HG02759 (cell line): ENCODE data around the gene ZSCAN18.
"Not testable (repeated sequence)": the region's sequence is repeated elsewhere in the genome, so short reads cannot be mapped to it uniquely, and the experiment has no call there.

ENCODE experiments used
- ATAC-seq: cut with Tn5 transposase; IDR thresholded peaks from one replicate; pipeline ENCODE4 v1.9.1; 2021; ENCODE audit warnings: mild to moderate bottlenecking, moderate library complexity; ENCODE audit not compliant: unreplicated experiment

The ZSCAN18 gene

GRCh38 chr19:58097781-58098681, at the start of gene ZSCAN18:
Gene ZSCAN18, minus strand, starts transcription at chr19:58098231. Its CDS starts 7,964 bp downstream, at chr19:58090267.
- ATAC-seq, result peak; percentile 90

- not testable (repeated sequence) for ATAC-seq
Measured at GRCh38 chr19:58147475-58147874, 49.4 kb upstream of the ZSCAN18 start.

- ATAC-seq, result no peak
Measured at GRCh38 chr19:58145849-58146248, 47.8 kb upstream of the ZSCAN18 start.

GRCh38 chr19:58134244-58134643, 36.2 kb upstream of the ZSCAN18 start:
- ATAC-seq, result no peak

- no peak for ATAC-seq
Measured at GRCh38 chr19:58129284-58129683, 31.3 kb upstream of the ZSCAN18 start.

GRCh38 chr19:58128041-58128685, 30.1 kb upstream of the ZSCAN18 start:
- ATAC-seq, result no peak

GRCh38 chr19:58123354-58123753, 25.3 kb upstream of the ZSCAN18 start:
- ATAC-seq, result no peak

- ATAC-seq, result no peak
Measured at GRCh38 chr19:58118979-58119733, 21.1 kb upstream of the ZSCAN18 start.

GRCh38 chr19:58117841-58118575, 20.0 kb upstream of the ZSCAN18 start:
- ATAC-seq, result no peak

GRCh38 chr19:58108546-58108817, 10.5 kb upstream of the ZSCAN18 start:
- no peak for ATAC-seq

GRCh38 chr19:58107778-58108545, 9.9 kb upstream of the ZSCAN18 start:
- no peak for ATAC-seq

GRCh38 chr19:58098682-58098998, 609 bp upstream of the ZSCAN18 start:
- ATAC-seq, result no peak

- no peak for ATAC-seq
Measured at GRCh38 chr19:58097349-58097748, 682 bp downstream of the ZSCAN18 start.

GRCh38 chr19:58096884-58097283, 1.1 kb downstream of the ZSCAN18 start:
- ATAC-seq, result no peak

- ATAC-seq, result no peak
Measured at GRCh38 chr19:58095328-58095727, 2.7 kb downstream of the ZSCAN18 start.

GRCh38 chr19:58093071-58093470, 5.0 kb downstream of the ZSCAN18 start:
- ATAC-seq, result no peak

GRCh38 chr19:58091251-58091995, 6.6 kb downstream of the ZSCAN18 start:
- ATAC-seq, result no peak

- no peak for ATAC-seq
Measured at GRCh38 chr19:58089846-58090245, 8.2 kb downstream of the ZSCAN18 start.

GRCh38 chr19:58088521-58089052, 9.4 kb downstream of the ZSCAN18 start:
- no peak for ATAC-seq
